Measurements from ENCODE around the gene CUL7.
"Not testable (repeated sequence)": the region's sequence is repeated elsewhere in the genome, so short reads cannot be mapped to it uniquely, and the experiment has no call there.

Gene CUL7

DNA sequence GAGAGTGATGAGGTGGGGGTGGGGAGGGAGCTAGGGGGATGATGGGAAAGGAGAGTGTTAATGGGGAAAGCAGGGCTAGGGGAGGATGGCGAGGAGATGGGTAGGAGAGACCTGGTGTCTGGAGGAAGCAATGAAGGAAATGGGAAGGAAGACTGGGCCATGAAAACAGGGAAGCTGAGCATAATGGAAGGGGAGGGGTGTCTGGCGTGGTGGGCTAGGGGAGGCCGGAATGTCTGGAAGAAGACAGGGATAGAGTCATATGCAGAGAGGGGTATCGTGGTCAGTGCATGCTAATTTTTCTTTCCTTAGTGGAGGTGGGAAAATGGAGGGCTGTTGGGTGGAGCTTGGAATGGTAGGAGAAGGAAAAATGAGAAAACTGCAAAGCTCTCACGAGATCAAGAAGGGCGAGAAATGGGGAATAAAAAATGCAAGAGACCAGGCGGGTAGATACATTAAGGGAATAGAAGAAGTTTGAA, 39.2 kb downstream of the CUL7 start:
- DNase-seq (ENCODE audit: low read depth): no peak

DNA sequence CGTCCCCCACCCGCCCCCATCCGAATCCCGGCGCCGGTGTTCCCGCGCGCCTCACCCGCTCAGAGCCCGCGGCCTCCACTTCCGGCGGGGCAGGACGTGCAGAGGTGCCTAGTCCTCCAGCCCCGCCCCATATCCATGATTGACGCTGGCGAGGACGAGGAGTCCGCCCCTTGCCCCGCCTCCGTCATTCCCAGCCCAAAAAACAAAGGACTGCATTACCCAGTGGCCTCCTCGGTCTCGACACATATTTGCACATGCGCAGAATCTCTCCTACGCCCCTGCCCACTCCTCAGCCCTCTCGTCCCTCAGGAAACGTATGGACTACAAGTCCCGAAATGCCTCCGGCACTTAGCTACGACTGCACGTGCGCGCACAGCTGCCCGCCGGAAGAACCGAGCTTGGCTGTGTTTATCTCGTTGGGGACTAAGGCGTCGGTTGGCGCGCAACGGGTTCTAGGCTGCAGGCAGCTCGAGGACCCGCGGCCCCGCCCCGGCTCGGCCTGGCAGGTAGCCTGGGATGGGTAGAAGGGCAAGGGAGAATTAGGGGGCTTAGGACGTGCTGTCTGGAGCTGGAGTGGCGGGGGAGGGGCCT, 39.7 kb downstream of the CUL7 start, which contains the start of the genes KLHDC3 and MEA1:
Gene KLHDC3 (plus strand): TSS at position 407 of the 591 bp plus-strand sequence. CDS start 2,944 bp downstream, outside the sequence.
Gene MEA1 (minus strand): TSS at position 104 of the 591 bp plus-strand sequence. CDS start 133 bp downstream, outside the sequence.
- DNase-seq (ENCODE audit: low read depth): peak; percentile 97

DNA sequence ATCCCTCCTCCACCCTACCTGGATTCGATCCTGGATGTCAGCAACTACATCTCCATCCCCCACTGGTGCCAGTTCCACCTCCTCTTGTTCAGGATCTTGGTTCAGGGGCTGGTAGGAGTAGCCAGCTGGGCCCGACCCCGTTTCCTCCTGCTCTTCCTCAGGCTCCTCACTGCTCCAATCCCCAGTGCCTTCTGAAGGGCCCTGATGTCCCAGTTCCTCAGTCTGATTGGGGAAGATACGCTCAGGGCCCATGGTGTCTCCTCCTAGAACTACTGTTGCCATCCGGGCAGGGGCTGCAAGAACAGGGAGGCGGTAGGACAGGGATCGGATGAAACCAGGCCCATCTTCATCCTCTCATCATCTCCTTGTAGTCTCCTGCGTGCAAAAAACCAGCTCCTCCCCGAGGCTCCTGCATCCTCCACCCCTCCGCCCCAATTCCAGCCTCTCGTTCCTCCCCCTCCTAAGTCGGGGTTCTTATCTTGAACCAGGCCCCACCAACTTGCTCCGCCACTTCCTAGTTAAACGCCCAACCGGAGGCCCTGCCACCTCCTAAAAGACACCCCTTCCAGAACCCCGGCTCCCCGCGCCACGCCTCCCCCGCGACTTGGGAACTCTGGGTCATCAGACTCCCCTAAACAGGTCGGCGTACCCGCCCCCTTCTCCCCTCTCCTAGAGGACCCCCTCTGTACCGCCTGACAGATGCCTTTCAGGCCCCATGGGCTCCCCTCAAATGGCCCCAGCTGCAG, 40.4 kb downstream of the CUL7 start:
- no peak for DNase-seq (ENCODE audit: low read depth)

DNA sequence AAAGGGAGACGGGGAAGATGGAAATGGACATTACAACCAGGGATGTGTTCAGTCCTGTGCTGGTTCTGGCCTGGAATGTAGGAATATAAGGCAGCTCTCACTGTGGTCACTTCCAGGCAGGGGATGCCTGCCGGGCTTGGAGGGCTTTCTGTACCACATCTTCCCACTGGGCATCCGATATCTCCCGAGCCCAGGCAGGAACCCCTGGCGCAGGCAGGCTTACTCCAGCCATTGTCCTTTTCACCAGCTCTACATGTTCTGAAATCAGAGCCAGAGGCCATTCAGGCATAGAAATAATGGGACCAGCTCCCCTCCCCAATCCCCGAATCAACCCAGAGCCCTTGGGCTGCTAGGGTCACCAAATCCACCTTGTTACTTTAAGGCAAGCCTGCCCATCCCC, 41.3 kb downstream of the CUL7 start:
- no peak for DNase-seq (ENCODE audit: low read depth)

DNA sequence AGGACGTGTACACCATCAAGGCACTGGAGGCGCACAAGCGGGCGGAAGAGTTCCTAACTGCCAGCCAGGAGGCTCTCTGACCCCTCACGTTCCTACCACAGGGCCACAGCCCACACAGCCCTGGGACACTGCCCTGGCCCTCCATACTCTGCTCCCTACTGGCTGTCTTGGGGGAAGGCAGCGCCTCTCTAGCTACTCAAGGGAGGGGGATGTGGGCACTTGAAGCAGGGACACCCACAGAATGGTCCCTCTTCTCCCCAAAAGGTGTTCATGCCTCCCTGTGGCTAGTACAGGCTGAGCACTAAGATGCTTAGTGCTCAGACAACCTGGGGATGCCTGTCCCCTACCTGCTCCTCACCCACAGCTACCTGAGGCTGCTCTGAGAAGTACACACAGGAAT, 42.4 kb downstream of the CUL7 start:
- DNase-seq (ENCODE audit: low read depth): no peak

DNA sequence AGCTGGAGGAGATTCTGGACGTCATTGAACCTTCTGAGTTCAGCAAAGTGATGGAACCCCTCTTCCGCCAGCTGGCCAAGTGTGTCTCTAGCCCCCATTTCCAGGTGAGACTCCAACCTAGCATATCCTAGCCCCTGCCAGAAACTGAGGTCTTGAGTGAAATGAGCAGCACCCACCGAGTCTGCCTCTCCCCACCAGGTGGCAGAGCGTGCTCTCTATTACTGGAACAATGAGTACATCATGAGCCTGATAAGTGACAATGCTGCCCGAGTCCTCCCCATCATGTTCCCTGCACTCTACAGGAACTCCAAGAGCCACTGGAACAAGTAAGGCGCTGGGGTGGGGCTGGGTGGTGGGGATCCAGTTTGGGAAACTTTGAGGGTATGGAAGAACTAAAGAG, 44.5 kb downstream of the CUL7 start:
- no peak for DNase-seq (ENCODE audit: low read depth)

DNA sequence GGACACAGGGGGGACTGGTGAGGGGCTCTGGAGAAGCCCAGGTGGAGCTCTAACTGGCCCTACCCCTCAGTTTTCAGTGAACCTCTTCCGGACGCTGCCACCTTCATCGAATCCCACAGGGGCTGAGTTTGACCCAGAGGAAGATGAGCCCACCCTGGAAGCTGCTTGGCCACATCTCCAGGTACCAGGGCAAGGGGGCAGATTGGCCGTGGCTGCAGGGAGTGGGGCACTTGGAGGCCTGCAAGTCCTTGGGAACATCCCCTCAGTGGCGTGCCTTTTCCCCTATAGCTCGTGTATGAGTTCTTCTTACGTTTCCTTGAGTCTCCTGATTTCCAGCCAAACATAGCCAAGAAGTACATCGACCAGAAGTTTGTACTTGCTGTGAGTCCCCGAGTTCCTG, 46.5 kb downstream of the CUL7 start:
- no peak for DNase-seq (ENCODE audit: low read depth)

DNA sequence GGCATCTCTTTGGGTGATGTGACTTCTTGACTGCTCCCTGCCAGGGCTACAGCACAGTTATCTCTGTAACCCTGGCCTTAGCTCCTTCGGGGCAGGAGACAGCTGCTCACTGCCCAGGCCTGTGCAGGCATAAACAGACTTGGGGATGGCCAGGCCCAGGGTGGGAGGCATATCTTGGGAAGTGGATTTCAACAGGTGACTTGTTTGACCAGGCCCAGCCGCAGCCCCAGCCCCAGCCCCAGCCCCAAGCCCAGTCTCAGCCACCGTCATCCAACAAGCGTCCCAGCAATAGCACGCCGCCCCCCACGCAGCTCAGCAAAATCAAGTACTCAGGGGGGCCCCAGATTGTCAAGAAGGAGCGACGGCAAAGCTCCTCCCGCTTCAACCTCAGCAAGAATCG, 47.4 kb downstream of the CUL7 start:
- DNase-seq (ENCODE audit: low read depth): no peak

DNA sequence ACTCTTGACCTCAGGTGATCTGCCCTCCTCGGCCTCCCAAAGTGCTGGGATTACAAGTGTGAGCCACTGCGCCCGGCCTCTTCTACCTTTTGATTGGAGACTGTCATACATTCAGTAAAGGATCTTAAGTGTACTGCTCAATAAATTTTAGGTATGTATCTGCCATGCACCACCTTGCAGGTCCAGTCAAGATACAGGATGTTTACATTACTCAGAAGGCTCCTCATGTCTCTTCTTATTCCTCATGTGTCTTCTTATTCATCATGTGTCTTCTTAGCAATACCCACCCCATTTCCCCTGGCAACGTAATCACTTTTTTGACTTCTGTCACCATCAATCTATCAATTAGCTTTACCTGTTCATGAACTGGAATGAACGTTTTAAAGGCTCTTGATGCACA, 47.8 kb downstream of the CUL7 start:
- DNase-seq (ENCODE audit: low read depth): no peak

DNA sequence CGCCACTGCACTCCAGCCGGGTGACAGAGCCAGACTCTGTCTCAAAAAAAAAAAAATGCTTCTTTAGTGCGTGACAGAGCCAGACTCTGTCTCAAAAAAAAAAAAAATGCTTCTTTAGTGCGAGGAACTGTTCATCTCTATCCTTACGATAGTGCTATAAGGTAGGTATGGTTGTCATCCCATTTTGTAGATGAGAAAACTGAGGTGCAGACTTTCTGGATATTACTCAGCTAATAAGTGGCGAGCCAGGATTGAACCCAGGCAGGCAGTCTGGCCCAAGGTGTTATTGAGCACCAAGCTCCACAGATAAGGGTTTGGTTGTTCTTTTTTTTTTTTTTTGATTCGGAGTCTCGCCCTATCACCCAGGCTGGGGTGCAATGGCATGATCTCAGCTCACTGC, 51.8 kb downstream of the CUL7 start:
- no peak for DNase-seq (ENCODE audit: low read depth)

DNA sequence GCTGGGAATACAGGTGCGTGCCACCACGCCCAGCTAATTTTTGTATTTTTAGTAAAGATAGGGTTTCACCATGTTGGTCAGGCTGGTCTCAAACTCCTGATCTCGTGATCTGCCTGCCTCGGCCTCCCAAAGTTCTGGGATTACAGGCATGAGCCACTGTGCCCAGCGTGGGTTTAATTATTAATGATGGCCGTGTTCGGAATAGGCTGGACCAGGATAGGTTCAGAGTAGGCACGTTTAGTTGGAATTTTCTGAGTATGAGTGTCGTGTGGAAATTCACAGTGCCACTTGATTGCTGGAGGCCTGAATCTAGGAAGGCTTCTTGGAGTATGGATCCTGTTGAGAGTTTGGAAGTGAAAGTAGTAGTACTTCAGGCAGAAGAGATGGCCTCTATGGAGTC, 55.4 kb downstream of the CUL7 start:
- not testable (repeated sequence) for DNase-seq (ENCODE audit: low read depth)

DNA sequence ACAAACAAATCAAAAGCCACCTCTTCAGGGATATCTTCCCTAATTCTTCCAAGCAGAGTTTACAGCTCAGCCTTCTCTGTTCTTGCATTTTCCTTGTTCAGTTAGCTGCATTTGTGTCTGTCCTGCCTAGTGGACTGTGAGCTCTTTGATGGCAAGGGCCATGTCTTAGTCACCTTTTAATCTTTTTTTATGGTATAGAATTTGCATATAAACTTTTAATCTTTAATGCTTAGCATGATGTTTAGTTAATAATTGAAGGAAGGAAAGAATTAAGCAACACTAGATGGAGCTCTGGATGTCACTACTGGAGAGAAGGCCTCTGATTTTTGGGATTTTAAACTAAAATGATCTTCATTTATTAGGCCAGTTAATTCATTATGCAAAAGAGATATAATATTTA, 57.1 kb downstream of the CUL7 start:
- no peak for DNase-seq (ENCODE audit: low read depth)

DNA sequence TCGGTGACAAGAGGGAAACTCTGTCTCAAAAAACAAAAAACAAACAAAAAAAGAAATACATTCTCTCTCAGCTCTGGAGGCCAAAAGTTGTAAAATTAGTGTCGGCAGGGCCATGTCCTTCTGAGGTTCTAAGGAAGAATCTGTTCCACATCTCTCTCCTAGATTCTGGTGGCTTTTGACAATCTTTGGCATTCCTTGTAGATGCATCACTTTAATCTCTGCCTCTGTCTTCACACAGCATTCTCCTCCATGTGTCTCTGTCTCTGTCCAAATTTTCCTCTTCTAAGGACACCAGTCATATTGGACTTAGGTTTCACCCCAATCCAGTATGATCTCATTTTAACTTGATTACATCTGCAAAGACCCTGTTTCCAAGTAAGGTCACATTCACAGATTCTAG, 60.2 kb downstream of the CUL7 start:
- DNase-seq (ENCODE audit: low read depth): no peak

DNA sequence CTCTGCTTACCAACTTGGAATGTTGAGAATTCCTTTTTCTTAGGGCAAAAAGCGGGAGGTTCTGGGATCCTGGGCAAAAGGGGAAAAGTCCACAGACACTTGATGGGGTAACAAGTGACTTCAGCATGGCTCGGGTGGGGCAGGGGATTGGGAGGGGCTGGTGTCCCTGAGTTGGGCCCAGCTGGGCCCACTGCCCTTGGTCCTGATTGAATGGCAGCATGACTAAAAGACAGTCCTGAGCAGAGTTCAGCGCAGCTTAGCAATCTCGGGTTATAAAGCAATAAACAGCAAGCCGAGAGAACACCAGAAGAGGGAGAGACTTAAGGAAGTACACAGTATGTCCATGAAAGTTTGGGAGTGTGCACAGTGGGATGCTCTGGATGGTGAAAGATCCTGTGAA, 63.7 kb downstream of the CUL7 start:
- no peak for DNase-seq (ENCODE audit: low read depth)

DNA sequence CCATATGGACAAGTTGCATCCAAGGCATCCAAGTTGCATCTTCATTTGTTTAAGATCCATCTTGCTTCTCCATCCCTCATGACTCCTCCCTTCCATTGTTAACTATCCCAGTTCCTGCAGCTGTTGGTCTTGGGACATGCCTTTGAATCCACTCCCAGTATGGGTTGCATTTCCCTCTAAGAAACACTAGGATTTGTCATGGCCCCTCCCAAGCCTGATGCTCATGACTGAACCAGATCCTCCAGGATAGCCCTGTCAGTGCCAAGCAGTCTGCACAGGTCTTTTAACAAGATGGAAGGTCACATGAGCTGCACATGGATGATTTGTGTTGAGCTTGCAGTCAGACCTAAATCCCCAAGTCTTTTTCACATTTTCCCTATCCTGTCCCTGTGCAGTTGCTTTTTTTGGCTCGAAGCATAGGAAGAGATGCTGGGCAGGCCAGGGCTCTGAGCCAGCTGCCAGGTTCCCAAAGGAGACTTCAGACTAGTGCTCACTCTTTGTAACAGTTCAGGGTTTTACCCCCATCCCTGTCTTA, 65.1 kb downstream of the CUL7 start:
- DNase-seq (ENCODE audit: low read depth): no peak
